Measurements from ENCODE around the gene CCSER1. TPM values are rescaled to one million over a fixed set of nuclear protein-coding genes. Genes with fewer than 3 reads are reported as not detected.

Gene CCSER1
- total RNA-seq, 1 experiment from 2014 or later = 0.05 TPM

DNA sequence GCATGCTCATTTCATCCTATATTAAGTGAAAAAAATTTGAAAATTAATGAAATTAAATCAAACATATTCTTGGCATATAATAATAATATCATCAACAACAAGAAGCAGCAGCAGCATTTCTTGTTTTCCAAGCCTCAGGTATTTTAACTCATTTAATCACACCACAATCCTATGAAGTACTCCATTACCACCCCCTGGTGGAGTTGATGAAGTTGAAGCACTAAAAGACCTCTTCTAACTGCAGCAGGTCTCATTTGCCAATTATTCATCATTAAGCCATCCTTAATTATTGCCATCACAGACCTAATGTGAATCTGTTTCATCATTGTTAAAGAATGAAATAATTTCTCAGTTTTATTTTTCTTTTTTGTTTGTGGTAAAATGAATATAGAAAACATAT, 1375.2 kb downstream of the CCSER1 start:
- TF ChIP-seq, protein P1, sequence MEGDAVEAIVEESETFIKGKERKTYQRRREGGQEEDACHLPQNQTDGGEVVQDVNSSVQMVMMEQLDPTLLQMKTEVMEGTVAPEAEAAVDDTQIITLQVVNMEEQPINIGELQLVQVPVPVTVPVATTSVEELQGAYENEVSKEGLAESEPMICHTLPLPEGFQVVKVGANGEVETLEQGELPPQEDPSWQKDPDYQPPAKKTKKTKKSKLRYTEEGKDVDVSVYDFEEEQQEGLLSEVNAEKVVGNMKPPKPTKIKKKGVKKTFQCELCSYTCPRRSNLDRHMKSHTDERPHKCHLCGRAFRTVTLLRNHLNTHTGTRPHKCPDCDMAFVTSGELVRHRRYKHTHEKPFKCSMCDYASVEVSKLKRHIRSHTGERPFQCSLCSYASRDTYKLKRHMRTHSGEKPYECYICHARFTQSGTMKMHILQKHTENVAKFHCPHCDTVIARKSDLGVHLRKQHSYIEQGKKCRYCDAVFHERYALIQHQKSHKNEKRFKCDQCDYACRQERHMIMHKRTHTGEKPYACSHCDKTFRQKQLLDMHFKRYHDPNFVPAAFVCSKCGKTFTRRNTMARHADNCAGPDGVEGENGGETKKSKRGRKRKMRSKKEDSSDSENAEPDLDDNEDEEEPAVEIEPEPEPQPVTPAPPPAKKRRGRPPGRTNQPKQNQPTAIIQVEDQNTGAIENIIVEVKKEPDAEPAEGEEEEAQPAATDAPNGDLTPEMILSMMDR (IDR thresholded peaks at IDR 0.05) = no peak
- TF ChIP-seq POLR2AphosphoS5 (IDR thresholded peaks at IDR 0.05; ENCODE audit: low read depth, low read length) (no peak), SIN3A (IDR thresholded peaks at IDR 0.05; ENCODE audit: borderline replicate concordance, insufficient read depth, low read depth, low read length) (no peak), TCF7L2 (IDR thresholded peaks at IDR 0.05; ENCODE audit: low read depth, low read length) (no peak)
- TF ChIP-seq, protein P2, sequence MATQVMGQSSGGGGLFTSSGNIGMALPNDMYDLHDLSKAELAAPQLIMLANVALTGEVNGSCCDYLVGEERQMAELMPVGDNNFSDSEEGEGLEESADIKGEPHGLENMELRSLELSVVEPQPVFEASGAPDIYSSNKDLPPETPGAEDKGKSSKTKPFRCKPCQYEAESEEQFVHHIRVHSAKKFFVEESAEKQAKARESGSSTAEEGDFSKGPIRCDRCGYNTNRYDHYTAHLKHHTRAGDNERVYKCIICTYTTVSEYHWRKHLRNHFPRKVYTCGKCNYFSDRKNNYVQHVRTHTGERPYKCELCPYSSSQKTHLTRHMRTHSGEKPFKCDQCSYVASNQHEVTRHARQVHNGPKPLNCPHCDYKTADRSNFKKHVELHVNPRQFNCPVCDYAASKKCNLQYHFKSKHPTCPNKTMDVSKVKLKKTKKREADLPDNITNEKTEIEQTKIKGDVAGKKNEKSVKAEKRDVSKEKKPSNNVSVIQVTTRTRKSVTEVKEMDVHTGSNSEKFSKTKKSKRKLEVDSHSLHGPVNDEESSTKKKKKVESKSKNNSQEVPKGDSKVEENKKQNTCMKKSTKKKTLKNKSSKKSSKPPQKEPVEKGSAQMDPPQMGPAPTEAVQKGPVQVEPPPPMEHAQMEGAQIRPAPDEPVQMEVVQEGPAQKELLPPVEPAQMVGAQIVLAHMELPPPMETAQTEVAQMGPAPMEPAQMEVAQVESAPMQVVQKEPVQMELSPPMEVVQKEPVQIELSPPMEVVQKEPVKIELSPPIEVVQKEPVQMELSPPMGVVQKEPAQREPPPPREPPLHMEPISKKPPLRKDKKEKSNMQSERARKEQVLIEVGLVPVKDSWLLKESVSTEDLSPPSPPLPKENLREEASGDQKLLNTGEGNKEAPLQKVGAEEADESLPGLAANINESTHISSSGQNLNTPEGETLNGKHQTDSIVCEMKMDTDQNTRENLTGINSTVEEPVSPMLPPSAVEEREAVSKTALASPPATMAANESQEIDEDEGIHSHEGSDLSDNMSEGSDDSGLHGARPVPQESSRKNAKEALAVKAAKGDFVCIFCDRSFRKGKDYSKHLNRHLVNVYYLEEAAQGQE (IDR thresholded peaks at IDR 0.05; ENCODE audit: insufficient read depth in 1 of 2, low read depth in 2 of 2, low read length in 1 of 2) = no peak
- in situ Hi-C loops (cut with HindIII; ENCODE audit: low pct_unique_long_range_greater_than_20kb, low sequenced_read_pairs) (no loop called here), intact Hi-C loops (cut with micrococcal nuclease; ENCODE audit: unreplicated experiment) (no loop called here)
- Histone ChIP-seq H3K9me3 (ENCODE audit: control insufficient read depth, insufficient read depth, low read depth, low read length) (0 out of 2 replicates have a peak, but pooled peaks cover 3% of the 10 kb centered on the region), H3K27me3 (ENCODE audit: control insufficient read depth, insufficient read depth, low read length) (no peaks in the 10 kb centered on the region), H3K36me3 (ENCODE audit: control insufficient read depth, insufficient read depth, low read length) (no peaks in the 10 kb centered on the region), H3K27ac (ENCODE audit: low read length) (no peak overlapping the region), H3K4me1 (ENCODE audit: control insufficient read depth, insufficient read depth, low read length) (no peaks in the 10 kb centered on the region), H3K4me3 (ENCODE audit: low read depth in 2 of 2, low read length in 2 of 2) (no peak overlapping the region)
- BruUV-seq (replicated peaks) = no TSS peak
- ATAC-seq = no peak
- ChIA-PET POLR2A (no interaction called here), CTCF (no interaction called here)
- no peak for DNase-seq (ENCODE audit: low read depth, low spot score)

DNA sequence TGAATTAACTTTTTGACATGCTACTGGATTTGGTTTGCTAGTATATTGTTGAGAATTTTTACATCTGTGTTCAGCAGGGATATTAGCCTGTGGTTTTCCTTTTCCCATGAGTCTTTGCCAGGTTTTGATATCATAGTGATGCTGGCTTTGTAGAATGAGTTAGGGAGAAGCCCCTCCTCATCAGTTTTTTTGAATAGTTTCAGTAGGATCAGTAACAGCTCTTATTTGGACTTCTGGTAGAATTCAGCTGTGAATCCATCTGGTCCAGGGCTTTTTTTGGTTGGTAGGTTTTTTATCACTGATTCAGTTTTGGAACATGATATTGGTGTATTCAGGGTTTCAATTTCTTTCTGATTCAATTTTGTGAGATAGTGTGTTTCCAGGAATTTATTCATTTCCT, 1386.1 kb downstream of the CCSER1 start:
- in situ Hi-C loops (cut with HindIII; ENCODE audit: low pct_unique_long_range_greater_than_20kb, low sequenced_read_pairs) = no loop called here

DNA sequence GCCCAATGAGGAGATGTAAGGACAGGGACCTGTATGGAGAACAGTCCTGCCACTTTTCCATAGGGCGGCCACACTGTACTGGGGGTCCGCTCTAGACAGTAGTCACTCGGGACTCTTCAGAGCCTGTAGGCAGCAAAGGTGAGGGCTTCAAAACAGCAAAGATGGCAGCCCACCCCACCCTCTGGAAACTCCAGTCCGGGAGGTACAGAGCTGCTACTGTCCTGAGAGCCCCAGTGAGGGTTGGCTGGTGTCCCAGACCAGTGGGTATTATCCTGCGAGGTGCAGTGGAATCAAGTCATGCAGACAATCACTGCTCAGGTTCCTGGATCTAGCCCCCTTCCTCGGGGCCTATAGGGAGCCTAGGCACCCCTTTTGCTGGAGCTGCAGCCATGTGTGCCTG, 1392.0 kb downstream of the CCSER1 start:
- Histone ChIP-seq H3K4me3 (ENCODE audit: low read depth in 2 of 2, low read length in 2 of 2) (no peak overlapping the region), H3K36me3 (ENCODE audit: control insufficient read depth, insufficient read depth, low read length) (no peaks in the 10 kb centered on the region), H3K27me3 (ENCODE audit: control insufficient read depth, insufficient read depth, low read length) (no peaks in the 10 kb centered on the region), H3K4me1 (ENCODE audit: control insufficient read depth, insufficient read depth, low read length) (no peaks in the 10 kb centered on the region), H3K27ac (ENCODE audit: low read length) (no peak overlapping the region), H3K9me3 (ENCODE audit: control insufficient read depth, insufficient read depth, low read depth, low read length) (no peaks in the 10 kb centered on the region)
- no TSS peak for BruUV-seq (replicated peaks)
- ChIA-PET POLR2A (no interaction called here), CTCF (no interaction called here)
- in situ Hi-C loops (cut with HindIII; ENCODE audit: low pct_unique_long_range_greater_than_20kb, low sequenced_read_pairs) = no loop called here
- ATAC-seq (no peak), DNase-seq (ENCODE audit: low read depth, low spot score) (no peak)
- intact Hi-C loops (cut with micrococcal nuclease; ENCODE audit: unreplicated experiment) = no loop called here
- TF ChIP-seq POLR2AphosphoS5 (IDR thresholded peaks at IDR 0.05; ENCODE audit: low read depth, low read length) (no peak), SIN3A (IDR thresholded peaks at IDR 0.05; ENCODE audit: borderline replicate concordance, insufficient read depth, low read depth, low read length) (no peak), TCF7L2 (IDR thresholded peaks at IDR 0.05; ENCODE audit: low read depth, low read length) (no peak)
- TF ChIP-seq, protein P2 (IDR thresholded peaks at IDR 0.05; ENCODE audit: insufficient read depth in 1 of 2, low read depth in 2 of 2, low read length in 1 of 2) = no peak
- TF ChIP-seq, protein P1 (IDR thresholded peaks at IDR 0.05) = no peak

More for the DNA sequence above, 1386.1 kb downstream of the CCSER1 start:
- ChIA-PET POLR2A (no interaction called here), CTCF (no interaction called here)
- intact Hi-C loops (cut with micrococcal nuclease; ENCODE audit: unreplicated experiment) = no loop called here
- no peaks in the 10 kb centered on the region for H3K36me3 ChIP-seq (ENCODE audit: control insufficient read depth, insufficient read depth, low read length)
- no peak for ATAC-seq
- no peak for TF ChIP-seq TCF7L2 (IDR thresholded peaks at IDR 0.05; ENCODE audit: low read depth, low read length)
- H3K9me3 ChIP-seq (ENCODE audit: control insufficient read depth, insufficient read depth, low read depth, low read length) = no peaks in the 10 kb centered on the region
- no peak overlapping the region for H3K4me3 ChIP-seq (ENCODE audit: low read depth in 2 of 2, low read length in 2 of 2)
- no peak for DNase-seq (ENCODE audit: low read depth, low spot score)
- no peak overlapping the region for H3K27ac ChIP-seq (ENCODE audit: low read length)
- no TSS peak for BruUV-seq (replicated peaks)
- H3K4me1 ChIP-seq (ENCODE audit: control insufficient read depth, insufficient read depth, low read length) = no peaks in the 10 kb centered on the region
- no peaks in the 10 kb centered on the region for H3K27me3 ChIP-seq (ENCODE audit: control insufficient read depth, insufficient read depth, low read length)
